K562 (cell line): ENCODE measurements around the gene SPHK2. TPM values are rescaled to one million over a fixed set of nuclear protein-coding genes. Genes with fewer than 3 reads are reported as not detected.

Experiments
- CTCF ChIP-seq, 3 experiments: IDR thresholded peaks in 2 of 3; conservative IDR thresholded peaks in 1 of 3; 2 replicates each; pipeline ENCODE4 v1.5.1; 2011 to 2012; ENCODE audit warnings: low read length in 3 of 3, mild to moderate bottlenecking in 3 of 3, control low read depth in 2 of 3, improper control_type of control experiment in 1 of 3, inconsistent platforms in 1 of 3, low read depth in 1 of 3, mixed read lengths in 1 of 3, moderate library complexity in 1 of 3; ENCODE audit not compliant: insufficient read depth in 2 of 3
- CXXC5 ChIP-seq: fragments of 250-450 bp; sonication (Bioruptor Pico); IDR thresholded peaks from 2 replicates; pipeline ENCODE4 v1.8.0; 2022; ENCODE audit warnings: inconsistent platforms, mild to moderate bottlenecking, moderate library complexity
- E2F3 ChIP-seq: fragments of 250-450 bp; sonication (Bioruptor Pico); IDR thresholded peaks from 2 replicates; pipeline ENCODE4 v1.4.0; 2020; ENCODE audit warnings: mild to moderate bottlenecking
- E2F4 ChIP-seq: sonication (generic); formaldehyde crosslinking; IDR thresholded peaks from 2 replicates; pipeline ENCODE4 v1.8.0; 2022; ENCODE audit warnings: mild to moderate bottlenecking, low read depth, missing genetic modification reagents
- NFATC3 ChIP-seq: fragments of 450-650 bp; IDR thresholded peaks from 2 replicates; pipeline ENCODE4 v1.6.1; 2017; ENCODE audit warnings: mild to moderate bottlenecking
- NR4A1 ChIP-seq, 2 experiments: fragments of 250-450 bp in 1 of 2; fragments of 450-650 bp in 1 of 2; sonication (Bioruptor Pico) in 1 of 2; IDR thresholded peaks; 2 replicates each; pipeline versions ENCODE4 v1.4.0 to v1.6.1; 2016 to 2020; ENCODE audit warnings: mild to moderate bottlenecking in 2 of 2, missing compliant biosample characterization in 1 of 2, missing genetic modification characterization in 1 of 2, moderate library complexity in 1 of 2
- PCBP2 ChIP-seq: fragments of 200-400 bp; formaldehyde crosslinking; IDR thresholded peaks from 2 replicates; pipeline ENCODE4 v1.6.1; 2018; ENCODE audit warnings: low read length, low read depth, mild to moderate bottlenecking, moderate library complexity; ENCODE audit not compliant: poor library complexity, severe bottlenecking
- RFX1 ChIP-seq: fragments of 450-650 bp; IDR thresholded peaks from 2 replicates; pipeline ENCODE4 v1.6.1; 2016; ENCODE audit warnings: mild to moderate bottlenecking, moderate library complexity
- TCF7 ChIP-seq: sonication (generic); IDR thresholded peaks from 2 replicates; pipeline ENCODE4 v1.6.1; 2016; ENCODE audit warnings: antibody characterized with exemption, borderline replicate concordance
- TFAM ChIP-seq: fragments of 250-450 bp; sonication (Bioruptor Pico); conservative IDR thresholded peaks from 2 replicates; pipeline ENCODE4 v1.5.0; 2021; ENCODE audit warnings: mild to moderate bottlenecking, moderate library complexity
- WHSC1 ChIP-seq: IDR thresholded peaks from one replicate; pipeline ENCODE4 v1.6.1; 2012; ENCODE audit warnings: low read length, control low read depth, inconsistent platforms
- ZBTB49 ChIP-seq: sonication (generic); formaldehyde crosslinking; IDR thresholded peaks from 2 replicates; pipeline ENCODE4 v1.8.0; 2022; ENCODE audit warnings: missing genetic modification reagents, mild to moderate bottlenecking, borderline replicate concordance
- ZFX ChIP-seq: sonication (generic); formaldehyde crosslinking; IDR thresholded peaks from 2 replicates; pipeline ENCODE4 v1.8.0; 2022; ENCODE audit warnings: mild to moderate bottlenecking, missing genetic modification reagents, moderate library complexity
- ZHX1 ChIP-seq: fragments of 150-350 bp; conservative IDR thresholded peaks from 2 replicates; pipeline ENCODE4 v1.6.1; 2014; ENCODE audit warnings: low read length
- ZNF133 ChIP-seq: fragments of 250-450 bp; sonication (Bioruptor Pico); IDR thresholded peaks from 2 replicates; pipeline ENCODE4 v1.4.0; 2020; ENCODE audit warnings: mild to moderate bottlenecking
- ZNF217 ChIP-seq: sonication (generic); formaldehyde crosslinking; IDR thresholded peaks from 2 replicates; pipeline ENCODE4 v1.8.0; 2022; ENCODE audit warnings: mild to moderate bottlenecking, missing genetic modification reagents
- ZNF274 ChIP-seq: IDR thresholded peaks from 2 replicates; pipeline ENCODE4 v1.6.1; 2011; ENCODE audit warnings: low read depth, mild to moderate bottlenecking, low read length, moderate library complexity, borderline replicate concordance
- ZNF354B ChIP-seq: fragments of 250-450 bp; sonication (Bioruptor Pico); IDR thresholded peaks from 2 replicates; pipeline ENCODE4 v1.4.0; 2020
- ZNF644 ChIP-seq: fragments of 200-800 bp; sonication (Bioruptor generic); IDR thresholded peaks from 2 replicates; pipeline ENCODE4 v1.6.1; 2016; ENCODE audit warnings: low read depth, missing genetic modification characterization, missing compliant biosample characterization
- polyA plus RNA-seq, 8 experiments: library from polyadenylated mRNA; depleted of rRNA in 4 of 8; stranded (reverse) in 5 of 8; unstranded in 3 of 8; fragments of >200 nt; fragmentation: Nextera tagmentation in 2 of 8; fragmentation: Illumina TruSeq in 1 of 8; extraction: Ambion mirVana in 2 of 8; extraction: Trizol in 1 of 8; gene quantifications; 2 replicates each; pipeline versions ENCODE4 v1.2.1 to v1.2.3, GENCODE V29; 2011 to 2014; ENCODE audit warnings: inconsistent platforms in 1 of 8, missing spikeins in 1 of 8
- total RNA-seq, 7 experiments: library from RNA; depleted of rRNA in 6 of 7; stranded (reverse); fragments of >200 nt in 6 of 7; fragmentation: Illumina TruSeq in 2 of 7; extraction: Trizol in 2 of 7; gene quantifications; 2 replicates each; pipeline versions ENCODE4 v1.2.1 to v1.2.3, GENCODE V29; 2011 to 2021; ENCODE audit warnings: low replicate concordance in 1 of 7

Gene SPHK2
- total and polyA plus RNA-seq, 9 of the 15 experiments (the other 6 are each of a cell fraction or from before 2014, with no cell fraction given): 0.10 to 15.2 (median 2.9) TPM

- TF ChIP-seq ZBTB49 (CRISPR knock-in tag) (no peak), WHSC1 (no peak), ZNF217 (no peak), ZNF274 (no peak), NR4A1 (CRISPR knock-in tag; IDR thresholded peaks at IDR 0.05) (no peak), NR4A1 (tag; IDR thresholded peaks at IDR 0.05) (peak; percentile 60; the same call in 1 of the 2 replicates), ZNF133 (CRISPR knock-in tag) (no peak), ZNF354B (no peak), E2F3 (no peak), ZNF644 (tag) (0 out of 2 replicates have a peak, but pooled peaks have one; percentile 35), CXXC5 (no peak), TCF7 (no peak), ZFX (CRISPR knock-in tag) (no peak), RFX1 (no peak), E2F4 (CRISPR knock-in tag) (no peak), TFAM (CRISPR knock-in tag) (no peak), PCBP2 (no peak), NFATC3 (no peak), CTCF (IDR thresholded peaks at IDR 0.05 in 2 of 3, conservative IDR thresholded peaks at IDR 0.05 in 1 of 3; ENCODE audit: insufficient read depth in 2 of 3, low read depth in 1 of 3, low read length in 3 of 3) (peak; percentile 1 to 9 (median 7); a peak in 2 of 6 replicates), ZHX1 (no peak)
Measured at GRCh38 chr19:48637948-48638830, 18.9 kb downstream of the SPHK2 start (continued).
